GM19463 (cell line): ENCODE data around the gene PRPF19.
A peak's percentile ranks its signal among the peaks of the same experiment; 100 is the strongest.

Source experiments
- ATAC-seq: cut with Tn5 transposase; IDR thresholded peaks from one replicate; pipeline ENCODE4 v1.9.1; 2021; ENCODE audit warnings: mild to moderate bottlenecking, moderate library complexity; ENCODE audit not compliant: unreplicated experiment

Gene PRPF19

DNA sequence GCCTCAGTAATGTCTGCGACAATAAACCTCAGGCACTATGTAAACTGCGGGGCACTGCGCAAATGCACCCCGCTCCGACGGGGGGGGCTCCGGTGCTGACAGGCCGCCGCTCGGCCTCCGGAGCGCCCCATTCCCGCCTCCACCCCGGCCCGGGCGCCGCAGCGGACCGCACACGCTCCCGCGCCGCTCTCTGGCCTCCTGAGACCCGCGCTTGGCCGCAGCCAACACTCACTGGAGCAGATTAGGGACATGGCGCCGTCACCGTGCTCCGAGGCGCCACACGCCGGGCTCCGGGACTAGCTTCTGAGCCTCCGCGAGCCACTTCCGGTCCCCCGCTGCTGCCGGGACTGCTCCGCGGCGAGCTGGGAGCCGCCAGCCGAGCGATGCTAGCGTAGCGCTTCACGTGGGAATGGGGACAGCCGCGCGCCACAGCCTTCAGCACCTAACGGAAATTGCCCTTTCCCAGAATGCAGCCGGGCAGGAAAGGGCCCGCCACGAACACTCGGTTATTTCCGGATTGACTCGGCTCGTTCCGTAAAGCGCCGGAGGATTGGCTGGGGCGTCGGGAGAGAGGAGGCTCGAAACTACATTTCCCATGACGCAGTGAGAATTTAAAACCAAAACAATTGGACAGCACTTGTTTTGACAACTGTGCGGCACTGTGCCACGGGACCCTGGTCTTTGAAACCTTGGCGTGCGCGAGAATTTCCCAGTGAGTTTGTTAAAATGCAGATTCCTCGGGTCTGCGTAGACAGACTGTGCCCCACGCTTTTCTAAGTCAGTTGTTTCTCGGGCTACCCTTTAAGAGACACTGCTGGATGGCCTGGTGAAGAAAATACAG is at the start of gene PRPF19:
Gene PRPF19, minus strand, starts transcription at position 454 of the 841 bp plus-strand sequence. Its CDS starts 203 bp downstream, at position 251.
- ATAC-seq: peak; percentile 67

DNA sequence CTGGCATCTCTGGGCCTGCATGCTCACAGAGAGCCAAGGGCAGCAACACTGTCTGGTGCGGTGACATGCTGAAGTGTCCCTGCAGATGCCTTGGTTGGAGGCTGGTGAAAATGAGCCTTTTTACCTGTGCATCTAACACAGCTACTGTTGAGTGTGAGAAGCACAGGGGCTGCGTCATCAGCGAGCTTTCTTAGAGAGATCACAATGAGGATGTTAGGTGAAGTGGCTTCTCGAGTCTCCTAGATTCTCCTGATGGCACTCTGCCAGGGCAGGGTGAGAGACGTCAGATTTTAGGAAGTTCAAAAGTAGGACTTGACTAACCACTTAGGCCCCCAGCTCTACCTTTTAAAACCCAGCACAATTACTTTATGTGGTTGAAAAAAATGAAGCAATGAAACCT is 49.2 kb upstream of the PRPF19 start:
- no peak for ATAC-seq

DNA sequence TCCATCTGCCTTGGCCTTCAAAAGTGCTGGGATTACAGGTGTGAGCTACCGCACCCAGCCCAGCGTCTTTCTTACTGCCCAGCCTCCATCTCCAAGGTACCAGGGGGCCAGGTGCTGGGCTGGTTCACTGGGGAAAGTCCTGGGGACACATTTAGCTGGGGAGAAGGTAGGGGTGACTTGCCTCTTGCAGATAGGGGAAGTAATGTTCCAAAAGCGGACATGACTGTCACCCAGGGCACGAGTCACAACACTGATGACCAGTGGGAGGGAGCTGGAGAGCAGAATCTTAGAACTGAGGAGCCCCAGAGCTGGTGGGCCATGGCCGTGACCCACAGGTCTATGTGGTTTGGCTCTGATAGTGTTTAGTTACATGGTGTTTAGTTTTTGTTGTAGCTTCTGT is 48.0 kb upstream of the PRPF19 start:
- no peak for ATAC-seq

DNA sequence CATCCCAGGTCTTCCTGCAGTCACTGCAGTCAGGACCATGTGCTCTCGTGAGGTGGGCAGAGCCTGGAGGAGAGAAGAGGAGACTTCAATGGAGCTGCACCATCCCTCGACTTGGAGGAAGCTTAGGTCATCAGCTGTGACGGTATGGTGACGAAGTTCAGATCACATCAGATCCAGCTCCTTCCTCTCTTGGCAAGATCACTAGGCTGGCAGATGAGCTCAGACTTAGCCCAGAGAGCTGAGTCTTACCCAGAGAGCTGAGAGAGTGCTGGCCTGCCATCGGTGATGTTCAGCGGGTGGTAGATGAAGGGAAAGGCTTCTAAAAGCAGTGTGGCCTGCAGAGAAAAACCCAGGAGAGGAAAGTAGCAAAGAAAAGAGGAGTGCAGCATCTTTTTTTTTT is 47.4 kb upstream of the PRPF19 start:
- no peak for ATAC-seq

DNA sequence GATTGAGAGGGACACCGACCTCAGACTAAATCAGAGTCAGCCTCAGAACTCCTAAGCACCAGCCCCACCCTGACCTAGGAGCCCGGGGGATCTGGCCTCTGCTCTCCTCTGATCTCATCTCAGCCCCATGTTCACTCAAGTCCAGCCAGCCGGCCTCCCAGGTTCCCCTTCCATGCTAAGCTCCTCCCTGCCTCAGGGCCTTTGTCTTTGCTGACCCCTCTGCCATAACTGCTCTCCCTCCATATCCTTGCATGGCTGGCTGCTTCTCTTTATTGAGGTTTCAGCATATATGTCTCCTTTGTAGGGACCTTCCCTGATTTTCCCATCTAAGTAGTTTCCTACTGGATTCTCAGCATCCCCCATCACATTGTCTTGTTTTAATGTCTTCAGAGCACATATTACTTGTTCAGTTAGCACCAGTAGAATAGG is 46.4 kb upstream of the PRPF19 start:
- no peak for ATAC-seq

DNA sequence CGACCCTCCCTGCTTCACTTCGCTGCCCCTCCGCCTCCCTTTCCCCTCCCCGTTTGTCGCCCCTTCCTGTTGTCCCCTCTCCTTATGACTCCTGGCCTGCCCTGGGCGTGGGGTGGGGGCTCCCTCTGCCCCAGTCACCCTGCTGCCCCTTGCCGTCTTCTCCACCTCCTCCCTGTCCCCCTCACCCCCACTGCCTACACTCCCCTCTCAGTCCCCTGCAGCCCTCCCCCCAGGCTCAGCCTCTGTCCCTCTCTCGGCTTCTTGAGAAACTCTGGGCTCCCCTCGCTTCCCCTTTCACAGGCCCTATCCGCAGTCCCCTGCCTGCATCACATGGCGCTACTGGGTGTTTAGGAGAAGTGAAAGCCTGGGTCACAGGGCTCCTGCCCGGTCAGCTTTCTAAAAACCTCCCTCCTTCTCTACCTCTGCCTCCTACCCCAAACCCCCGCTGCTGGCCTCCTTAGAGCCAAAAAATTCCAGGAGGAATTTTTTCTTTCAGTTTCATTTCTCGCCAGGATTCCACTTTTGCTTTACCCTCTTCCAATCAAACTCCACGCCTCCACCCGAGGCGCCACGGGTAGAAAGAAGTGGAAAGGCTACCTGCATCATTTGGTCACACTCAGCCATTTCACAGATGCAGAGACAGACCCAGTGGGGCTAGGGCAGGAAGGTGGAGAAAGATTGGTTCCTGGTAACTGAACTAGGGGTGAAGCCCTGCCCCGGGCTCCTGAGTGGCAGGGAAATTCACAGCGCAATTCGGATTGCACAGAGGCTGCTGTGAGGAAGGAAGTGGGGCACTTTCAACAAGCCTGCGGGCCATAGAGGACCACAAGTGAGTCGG is 45.7 kb upstream of the PRPF19 start, which contains the start of gene SLC15A3:
Gene SLC15A3, minus strand, starts transcription at position 273 of the 838 bp plus-strand sequence. CDS start 625 bp downstream, outside the sequence.
- peak; percentile 62 for ATAC-seq

DNA sequence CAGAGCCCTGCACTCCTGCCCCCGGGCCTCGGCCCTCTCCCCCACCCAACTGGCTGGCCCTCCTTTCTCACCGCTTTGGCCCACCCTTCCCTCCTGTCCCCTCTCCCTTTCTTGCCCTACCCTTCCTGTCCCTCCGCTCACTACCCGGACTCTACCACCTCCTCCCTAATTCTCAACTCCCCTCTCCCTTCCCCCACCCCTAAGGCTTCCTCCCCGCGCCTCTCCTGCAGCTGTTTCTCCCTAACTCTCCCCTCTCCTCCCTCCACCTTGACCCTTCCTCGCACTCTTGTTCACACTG is 45.2 kb upstream of the PRPF19 start:
- ATAC-seq: no peak

DNA sequence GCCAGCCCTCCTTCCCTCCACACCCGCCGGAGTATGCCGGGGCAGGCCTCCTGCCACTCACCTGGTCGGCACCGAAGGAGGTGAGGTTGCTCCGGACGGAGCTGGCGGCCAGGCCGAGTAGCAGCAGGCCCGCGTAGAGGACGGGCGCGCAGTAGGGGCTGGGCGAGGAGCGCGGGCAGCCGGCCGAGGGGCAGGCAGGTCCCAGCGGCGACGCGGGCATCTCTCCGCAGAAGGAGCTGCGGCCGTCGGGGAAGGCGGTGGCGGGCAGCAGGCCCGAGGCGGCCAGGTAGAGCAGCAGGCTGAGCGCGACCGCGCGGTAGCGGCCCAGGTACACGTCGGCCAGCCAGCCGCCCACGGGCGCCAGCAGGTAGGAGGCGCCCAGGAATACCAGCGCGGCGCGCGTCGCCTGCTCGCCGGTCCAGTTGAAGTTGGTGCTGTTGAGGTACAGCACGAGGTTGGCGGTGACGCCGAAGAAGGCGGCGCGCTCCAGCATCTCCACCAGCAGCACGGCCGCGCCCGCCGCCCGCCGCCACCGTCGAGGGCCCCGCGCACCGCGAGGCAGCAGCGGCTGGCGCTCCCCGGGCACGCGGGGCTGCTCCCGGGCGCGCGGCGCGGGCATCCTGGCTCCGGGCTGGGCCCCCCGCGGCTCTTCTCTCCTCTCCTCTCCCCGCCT is 44.7 kb upstream of the PRPF19 start:
- ATAC-seq: no peak

DNA sequence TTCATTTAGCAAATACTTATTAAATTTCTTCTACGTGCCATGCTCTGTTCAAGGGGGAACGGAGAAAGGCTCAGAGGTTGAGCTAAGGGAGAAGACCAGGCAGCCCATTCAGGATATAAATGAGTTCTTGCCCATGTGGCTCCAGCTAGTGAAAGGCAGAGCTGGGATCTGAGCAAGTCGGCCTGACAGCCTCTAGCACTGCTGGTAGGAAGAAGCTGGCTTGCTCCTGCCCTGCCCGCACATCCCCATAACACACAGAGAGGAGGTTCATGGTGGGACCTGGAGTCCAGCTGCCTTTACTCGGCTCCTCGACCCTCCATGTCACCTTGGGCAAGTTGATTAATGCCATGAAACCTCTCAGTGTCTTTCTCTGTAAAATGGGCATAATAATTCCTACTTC is 43.6 kb upstream of the PRPF19 start:
- ATAC-seq: no peak

DNA sequence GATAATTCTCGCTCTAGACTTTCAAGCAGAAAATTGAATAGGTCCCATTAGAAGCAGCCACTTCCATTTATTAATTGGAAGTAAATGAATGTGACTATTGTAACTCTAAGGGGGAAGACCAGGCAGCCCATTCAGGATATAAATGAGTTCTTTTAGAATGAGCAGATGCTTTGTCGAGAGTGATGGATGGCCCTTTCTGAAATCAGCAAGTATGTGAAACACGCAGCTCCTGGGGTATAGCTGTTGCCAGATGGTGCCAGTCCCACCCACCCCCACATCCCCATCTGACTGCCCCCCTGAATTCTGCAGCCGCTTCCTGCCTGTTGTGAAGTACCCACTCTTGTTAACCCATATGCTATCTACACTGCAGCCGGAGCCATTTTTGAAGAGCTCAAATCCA is 41.9 kb upstream of the PRPF19 start:
- no peak for ATAC-seq

DNA sequence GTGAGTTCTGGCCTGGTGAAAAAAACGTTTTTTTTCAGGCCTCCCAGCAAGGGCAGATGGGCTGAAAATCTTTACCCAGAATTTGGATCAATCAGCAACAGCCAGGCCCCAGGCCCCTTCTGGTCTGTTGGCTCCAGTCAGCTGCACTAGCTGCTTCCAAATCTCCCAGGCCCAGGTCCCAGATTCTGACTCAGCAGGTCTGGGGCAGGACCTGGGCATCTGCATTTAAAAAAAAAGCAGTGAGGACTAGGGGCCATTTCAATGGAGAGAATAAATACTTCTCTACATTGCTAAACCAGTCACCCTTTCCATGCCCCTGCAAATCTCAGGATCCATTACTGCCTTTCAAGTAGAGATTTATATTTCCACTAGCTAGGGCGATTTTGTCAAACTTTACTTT is 41.3 kb upstream of the PRPF19 start:
- no peak for ATAC-seq

DNA sequence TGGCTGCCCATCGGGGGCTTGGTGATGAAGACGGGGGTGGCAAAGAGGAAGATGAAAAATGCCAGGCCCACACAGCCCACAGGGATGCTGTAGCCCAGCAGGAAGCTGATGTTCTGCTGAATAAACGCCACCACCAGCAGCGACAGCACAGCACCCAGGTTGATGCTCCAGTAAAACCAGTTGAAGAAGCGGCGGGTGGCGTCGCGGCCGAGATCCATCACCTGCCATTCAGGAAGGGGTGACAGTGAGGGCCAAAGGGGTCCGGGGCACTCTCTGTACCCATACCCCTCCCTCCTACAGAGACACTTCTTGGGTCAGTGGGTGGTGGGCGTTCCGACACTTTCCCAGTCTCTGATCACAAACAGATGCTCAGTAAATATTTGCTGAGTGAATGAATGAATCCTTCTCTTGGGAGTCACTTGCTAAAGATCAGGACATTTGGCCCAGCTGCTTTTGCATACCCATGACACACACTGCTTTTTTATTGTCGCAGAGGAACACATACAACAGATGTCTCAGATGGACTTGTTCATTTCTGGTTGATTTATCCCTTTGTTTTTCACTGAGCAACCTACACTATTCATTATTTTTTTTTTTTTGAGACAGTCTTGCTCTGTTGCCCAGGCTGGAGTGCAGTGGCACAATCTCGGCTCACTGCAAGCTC is 40.3 kb upstream of the PRPF19 start:
- no peak for ATAC-seq

DNA sequence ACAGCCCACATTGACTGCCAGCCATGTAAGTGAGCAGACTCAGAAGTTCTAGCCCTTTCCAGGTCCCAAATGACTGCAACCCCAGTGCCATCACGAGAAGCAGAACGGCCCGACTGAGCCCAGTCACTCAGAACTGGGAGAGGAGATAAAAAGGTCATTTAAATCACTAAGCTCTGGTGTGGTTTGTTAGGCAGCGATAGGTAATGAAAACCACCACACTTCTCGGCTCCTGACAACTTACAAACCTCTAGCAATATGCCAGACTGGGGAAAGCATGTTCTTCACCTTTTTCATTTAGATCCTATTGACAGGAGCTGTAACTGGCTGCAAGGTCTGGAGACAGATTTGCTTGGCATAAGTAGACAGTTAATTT is 38.9 kb upstream of the PRPF19 start:
- no peak for ATAC-seq

DNA sequence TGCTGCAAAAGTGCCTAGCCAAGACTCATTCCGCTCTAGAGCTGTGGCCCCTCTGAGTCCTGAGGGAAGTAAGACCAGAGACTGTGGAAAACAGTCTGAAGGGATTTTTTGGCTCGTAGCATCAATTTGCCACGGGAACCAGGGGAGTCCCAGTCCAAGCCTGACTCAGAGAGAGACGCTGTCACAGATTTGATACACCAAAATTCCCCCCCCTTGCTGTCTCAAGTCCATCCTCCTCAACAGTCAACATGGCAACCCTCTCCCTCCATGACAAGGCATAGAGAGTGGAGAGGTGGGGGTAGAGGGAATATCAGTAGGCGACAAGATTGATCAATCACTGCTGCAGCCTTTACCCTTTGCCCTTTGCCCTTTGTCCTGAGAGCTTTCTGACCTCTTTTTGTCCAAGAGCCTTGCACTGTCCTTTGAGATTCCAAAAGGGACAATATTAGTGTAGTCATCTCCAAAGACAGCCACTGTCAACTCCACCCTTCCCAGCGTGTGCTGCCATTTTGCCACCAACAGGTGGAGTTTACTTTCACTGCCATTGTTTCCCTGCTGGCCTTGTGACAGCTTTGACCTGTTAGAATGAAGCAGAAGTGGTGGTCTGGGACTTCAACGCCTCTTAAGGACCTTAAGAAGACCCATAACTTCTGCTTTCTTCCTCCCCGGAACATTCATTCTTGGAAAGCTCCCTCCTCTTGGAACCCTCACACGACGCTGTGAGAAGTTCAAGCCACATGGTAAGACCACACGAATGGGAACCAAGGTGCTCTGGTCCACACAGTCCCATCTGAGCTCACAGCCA is 38.3 kb upstream of the PRPF19 start:
- ATAC-seq: no peak

DNA sequence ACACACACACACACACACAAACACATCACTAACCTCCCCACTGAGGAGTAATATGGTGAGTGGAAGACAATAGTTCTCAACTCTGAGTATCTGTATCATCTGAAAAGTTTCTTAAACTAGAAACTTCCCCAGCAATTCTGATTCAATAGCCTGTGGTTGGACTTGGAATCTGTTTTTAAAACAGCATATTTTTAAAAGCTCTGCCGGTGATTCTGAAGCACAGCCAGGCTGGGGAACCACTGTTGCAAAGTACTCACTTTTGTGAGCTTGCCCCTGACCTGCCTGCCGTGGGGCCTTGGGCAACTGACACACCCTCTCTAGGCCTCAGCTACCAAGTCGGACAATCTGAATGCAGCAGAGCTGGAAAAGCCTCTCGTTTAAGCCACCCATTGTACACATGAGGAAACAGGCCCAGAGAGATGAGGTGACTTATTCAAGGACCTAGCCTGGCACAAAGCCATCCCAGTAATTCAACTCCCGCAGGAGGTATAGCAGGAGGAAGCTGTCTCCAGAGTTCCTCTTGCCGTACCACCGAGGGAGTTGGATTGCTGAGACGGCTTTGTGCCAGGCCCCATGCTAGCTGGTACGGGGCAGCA is 36.7 kb upstream of the PRPF19 start:
- ATAC-seq: no peak

DNA sequence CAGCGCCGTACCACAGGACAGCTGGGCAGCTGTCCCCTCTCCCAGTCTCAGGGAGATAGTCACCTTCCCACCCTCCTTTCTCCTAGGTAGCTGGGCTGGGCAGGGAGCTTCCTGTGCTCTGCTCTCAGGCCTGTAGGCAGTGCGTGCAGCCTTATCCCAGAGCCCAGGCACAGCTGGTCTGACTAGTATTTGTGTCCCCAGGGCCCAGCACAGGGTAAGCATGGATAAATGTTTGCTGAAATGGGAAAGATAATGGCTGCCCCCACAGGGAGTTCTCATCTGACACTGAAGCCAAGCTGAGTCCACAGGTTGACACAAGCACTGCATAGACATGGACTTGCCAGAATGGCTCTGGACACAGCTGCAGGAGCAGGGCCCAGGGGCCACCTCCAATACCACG is 35.8 kb upstream of the PRPF19 start:
- ATAC-seq: no peak

DNA sequence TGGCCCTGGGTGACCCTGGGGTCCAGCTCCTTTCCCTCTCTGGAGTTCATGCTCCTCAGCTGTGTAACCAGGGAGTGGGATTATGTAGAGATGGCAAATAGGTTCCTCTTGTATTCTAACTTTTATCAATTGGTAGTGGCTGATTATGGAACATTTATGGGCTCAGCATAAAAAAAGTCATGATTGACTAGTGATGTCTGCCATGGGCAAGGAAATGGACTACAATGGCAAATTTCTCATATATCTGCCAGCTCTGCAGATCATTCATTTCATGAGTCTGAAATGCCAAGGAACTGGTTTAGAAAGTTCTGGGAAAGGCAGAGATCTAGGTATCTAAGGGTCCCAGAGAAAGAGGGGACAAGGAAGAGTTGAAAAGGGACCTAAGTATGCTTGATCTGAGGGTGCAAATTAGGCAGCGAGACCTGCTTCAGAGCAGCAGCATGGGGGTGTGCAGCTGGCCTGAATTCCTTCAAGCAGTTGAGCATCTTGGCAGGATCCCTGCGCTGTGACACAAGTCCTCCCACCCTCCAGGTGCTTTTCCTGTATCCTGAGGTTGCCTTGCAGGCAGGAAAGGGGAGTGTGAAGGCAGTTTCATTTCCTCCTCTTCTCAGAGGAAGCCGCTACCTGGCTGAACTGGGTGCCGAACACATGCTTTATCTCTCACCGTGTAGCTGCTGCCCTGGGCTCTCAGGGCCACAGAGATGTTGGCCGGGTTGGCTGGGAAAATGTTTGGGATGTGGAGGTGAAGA is 35.2 kb upstream of the PRPF19 start:
- no peak for ATAC-seq

DNA sequence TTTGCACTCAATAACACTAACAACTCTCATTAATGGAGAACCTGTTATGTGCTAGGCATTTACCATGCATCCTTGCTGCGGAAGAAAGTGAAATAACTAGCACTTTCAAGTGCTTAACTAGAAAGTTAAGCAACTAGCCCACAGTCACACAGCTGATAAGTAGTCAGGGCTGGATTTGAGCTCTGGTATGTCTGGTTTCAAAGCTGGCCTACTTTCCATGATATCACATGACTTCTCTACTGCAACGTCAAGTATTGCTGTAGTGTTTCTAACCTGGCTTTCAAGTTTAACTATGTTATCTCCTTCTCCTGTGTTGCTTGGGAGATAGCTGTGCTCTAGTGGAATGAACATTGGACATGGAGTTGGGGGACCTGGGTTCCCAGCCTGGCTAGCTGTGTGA is 33.5 kb upstream of the PRPF19 start:
- ATAC-seq: no peak

DNA sequence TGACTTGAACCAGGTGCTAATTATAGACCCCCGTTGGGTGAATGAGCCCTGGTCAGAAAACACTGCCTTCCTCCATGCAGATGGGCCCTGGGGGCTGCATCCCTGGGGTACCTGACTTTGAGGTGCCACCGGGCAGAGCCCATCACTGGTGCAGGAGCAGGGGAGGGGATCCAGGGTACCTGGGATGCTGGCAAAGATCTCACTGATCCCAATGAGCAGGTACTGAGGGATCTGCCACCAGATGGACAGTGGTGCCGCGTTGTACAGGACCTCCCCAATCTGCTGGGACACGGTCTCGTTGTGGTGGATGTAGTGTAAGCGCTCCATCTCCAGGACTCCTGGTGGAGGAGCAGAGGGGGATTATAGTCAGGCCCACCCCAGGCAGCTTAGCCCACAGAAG is 32.9 kb upstream of the PRPF19 start:
- ATAC-seq: no peak
